PFSK-1 (cell line): ENCODE data around the gene LHX5.

Experiments used
- FOXP2 ChIP-seq: optimal IDR thresholded peaks from 2 replicates; pipeline ENCODE3; 2011; ENCODE audit warnings: borderline replicate concordance, control low read depth, inconsistent platforms; ENCODE audit not compliant: insufficient read depth; ENCODE audit errors: extremely low read length, extremely low read depth
- POLR2AphosphoS5 ChIP-seq: IDR thresholded peaks from 2 replicates; pipeline ENCODE4 v1.6.1; 2012; ENCODE audit warnings: low read depth, mild to moderate bottlenecking, control low read depth, low read length, moderate library complexity
- SIN3A ChIP-seq: IDR thresholded peaks from 2 replicates; pipeline ENCODE4 v1.6.1; 2012; ENCODE audit warnings: mild to moderate bottlenecking, low read length, moderate library complexity, borderline replicate concordance; ENCODE audit not compliant: insufficient read depth
- TAF1 ChIP-seq: IDR thresholded peaks from 2 replicates; pipeline ENCODE4 v1.6.1; 2012; ENCODE audit warnings: low read length, control low read depth, borderline replicate concordance; ENCODE audit not compliant: insufficient read depth
- TF ChIP-seq, protein P1 (sequence below), 2 experiments: IDR thresholded peaks; 2 replicates each; pipeline versions ENCODE4 v1.6.1 to v1.8.0; 2011 to 2012; ENCODE audit warnings: low read depth in 2 of 2, low read length in 2 of 2, control low read depth in 1 of 2, inconsistent platforms in 1 of 2, mild to moderate bottlenecking in 1 of 2, moderate library complexity in 1 of 2; ENCODE audit not compliant: insufficient read depth in 1 of 2

The LHX5 gene

DNA sequence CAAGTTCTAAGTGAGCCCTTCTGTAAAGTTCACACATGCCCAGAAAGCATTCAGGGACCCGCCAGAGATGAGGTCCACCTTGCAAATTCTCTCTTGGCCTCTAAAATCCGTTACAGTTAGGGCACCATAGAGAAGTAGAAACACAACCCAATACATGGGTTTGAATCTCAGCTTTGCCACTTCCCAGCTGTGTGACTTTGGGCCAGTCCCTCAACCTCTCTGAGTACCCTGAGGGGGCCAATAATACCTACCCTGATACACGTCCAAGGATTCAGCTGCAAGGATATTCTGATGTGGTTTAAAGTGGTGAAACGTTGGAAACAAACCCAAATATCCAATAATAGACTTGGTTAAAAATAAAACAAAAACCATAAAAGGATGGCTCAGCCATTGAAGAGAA lies 11.7 kb downstream of the LHX5 start:
- TF ChIP-seq, protein P1, sequence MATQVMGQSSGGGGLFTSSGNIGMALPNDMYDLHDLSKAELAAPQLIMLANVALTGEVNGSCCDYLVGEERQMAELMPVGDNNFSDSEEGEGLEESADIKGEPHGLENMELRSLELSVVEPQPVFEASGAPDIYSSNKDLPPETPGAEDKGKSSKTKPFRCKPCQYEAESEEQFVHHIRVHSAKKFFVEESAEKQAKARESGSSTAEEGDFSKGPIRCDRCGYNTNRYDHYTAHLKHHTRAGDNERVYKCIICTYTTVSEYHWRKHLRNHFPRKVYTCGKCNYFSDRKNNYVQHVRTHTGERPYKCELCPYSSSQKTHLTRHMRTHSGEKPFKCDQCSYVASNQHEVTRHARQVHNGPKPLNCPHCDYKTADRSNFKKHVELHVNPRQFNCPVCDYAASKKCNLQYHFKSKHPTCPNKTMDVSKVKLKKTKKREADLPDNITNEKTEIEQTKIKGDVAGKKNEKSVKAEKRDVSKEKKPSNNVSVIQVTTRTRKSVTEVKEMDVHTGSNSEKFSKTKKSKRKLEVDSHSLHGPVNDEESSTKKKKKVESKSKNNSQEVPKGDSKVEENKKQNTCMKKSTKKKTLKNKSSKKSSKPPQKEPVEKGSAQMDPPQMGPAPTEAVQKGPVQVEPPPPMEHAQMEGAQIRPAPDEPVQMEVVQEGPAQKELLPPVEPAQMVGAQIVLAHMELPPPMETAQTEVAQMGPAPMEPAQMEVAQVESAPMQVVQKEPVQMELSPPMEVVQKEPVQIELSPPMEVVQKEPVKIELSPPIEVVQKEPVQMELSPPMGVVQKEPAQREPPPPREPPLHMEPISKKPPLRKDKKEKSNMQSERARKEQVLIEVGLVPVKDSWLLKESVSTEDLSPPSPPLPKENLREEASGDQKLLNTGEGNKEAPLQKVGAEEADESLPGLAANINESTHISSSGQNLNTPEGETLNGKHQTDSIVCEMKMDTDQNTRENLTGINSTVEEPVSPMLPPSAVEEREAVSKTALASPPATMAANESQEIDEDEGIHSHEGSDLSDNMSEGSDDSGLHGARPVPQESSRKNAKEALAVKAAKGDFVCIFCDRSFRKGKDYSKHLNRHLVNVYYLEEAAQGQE (IDR thresholded peaks at IDR 0.05; ENCODE audit: insufficient read depth in 1 of 2, low read depth in 2 of 2, low read length in 2 of 2): no peak
- TF ChIP-seq TAF1 (no peak), SIN3A (no peak), POLR2AphosphoS5 (no peak), FOXP2 (no peak)

DNA sequence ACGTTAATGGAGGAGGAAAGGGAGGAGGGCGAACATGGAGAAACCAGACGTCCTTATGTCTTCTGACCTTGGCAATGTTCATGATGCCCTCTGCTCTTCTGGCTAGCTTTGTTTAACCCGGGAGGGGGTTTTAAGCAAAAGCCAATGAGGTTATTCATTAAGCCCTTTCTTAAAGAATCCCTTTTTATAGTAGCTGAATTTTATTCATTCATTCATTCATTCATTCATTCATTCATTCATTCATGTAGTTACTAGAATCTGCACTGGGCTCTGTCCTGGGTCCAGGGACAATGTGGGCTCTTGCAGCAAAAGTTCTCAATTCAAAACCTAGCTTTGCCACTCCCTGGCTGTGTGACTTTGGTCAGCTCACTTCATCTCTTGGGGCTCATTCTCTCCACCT lies 14.0 kb downstream of the LHX5 start:
- no peak for TF ChIP-seq SIN3A
- TF ChIP-seq TAF1: no peak
- TF ChIP-seq, protein P1 (IDR thresholded peaks at IDR 0.05; ENCODE audit: insufficient read depth in 1 of 2, low read depth in 2 of 2, low read length in 2 of 2): no peak
- no peak for TF ChIP-seq FOXP2
- TF ChIP-seq POLR2AphosphoS5: no peak

DNA sequence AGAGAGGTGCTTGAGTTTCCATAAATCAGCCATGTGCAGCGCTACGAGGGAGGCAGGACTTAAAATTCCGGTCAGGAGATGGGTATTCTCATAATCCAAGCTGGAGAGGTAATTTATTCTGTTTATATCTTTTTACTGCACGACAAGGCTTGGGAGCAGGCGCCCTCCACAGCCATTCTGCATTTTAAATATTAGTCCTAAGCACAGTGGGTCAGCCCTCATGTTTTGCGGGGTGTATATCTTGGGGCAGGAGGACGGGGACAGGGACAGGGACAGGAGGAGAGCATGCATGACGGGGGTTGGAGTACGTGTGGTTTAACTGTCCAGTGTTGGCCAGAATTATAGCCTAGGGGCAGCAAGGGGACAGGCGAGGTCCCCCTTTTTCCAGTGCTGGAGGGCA lies 14.5 kb downstream of the LHX5 start:
- TF ChIP-seq POLR2AphosphoS5: no peak
- no peak for TF ChIP-seq SIN3A
- no peak for TF ChIP-seq FOXP2
- TF ChIP-seq TAF1: no peak
- TF ChIP-seq, protein P1 (IDR thresholded peaks at IDR 0.05; ENCODE audit: insufficient read depth in 1 of 2, low read depth in 2 of 2, low read length in 2 of 2): no peak

DNA sequence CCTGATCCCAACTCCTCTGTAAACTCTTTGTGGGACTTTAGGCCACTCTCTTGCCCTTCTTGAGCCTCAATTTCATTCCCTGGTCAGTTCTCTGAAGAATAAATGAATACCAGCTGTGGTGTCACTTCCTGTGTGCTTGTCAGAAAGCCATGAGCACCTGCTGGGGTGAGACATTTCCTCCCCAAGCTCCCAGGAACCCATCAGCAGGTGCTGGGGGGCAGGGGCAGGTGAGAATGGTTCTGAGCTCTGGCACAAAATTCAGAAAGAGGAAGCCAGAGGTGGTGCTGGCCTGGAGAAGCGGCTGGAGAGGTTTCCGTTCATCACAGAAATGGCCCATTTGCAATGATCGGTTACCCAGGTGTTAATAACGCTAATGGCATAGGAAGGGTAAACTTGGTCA lies 14.9 kb downstream of the LHX5 start:
- TF ChIP-seq FOXP2 (no peak), SIN3A (no peak), POLR2AphosphoS5 (no peak), TAF1 (no peak)
- TF ChIP-seq, protein P1 (IDR thresholded peaks at IDR 0.05; ENCODE audit: insufficient read depth in 1 of 2, low read depth in 2 of 2, low read length in 2 of 2): no peak

DNA sequence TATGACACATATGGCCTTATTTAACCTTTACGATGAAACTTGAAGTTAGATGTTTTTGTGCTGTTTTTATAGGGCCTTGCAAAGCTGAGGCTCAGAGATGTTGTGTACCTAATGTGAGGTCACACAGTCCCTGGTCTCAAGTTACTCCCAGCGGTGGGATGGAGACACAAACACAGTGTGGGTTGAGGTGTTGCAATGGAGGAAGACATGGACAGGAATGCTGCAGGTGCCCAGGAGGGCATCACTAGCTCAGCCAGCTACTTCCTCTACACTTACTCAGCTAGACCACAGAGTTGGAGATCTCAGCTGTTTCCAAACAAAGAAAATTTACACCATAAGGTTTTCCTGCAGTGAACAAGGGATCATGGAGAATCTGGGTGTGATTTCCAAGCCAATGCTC lies 15.5 kb downstream of the LHX5 start:
- no peak for TF ChIP-seq SIN3A
- TF ChIP-seq POLR2AphosphoS5: no peak
- TF ChIP-seq, protein P1 (IDR thresholded peaks at IDR 0.05; ENCODE audit: insufficient read depth in 1 of 2, low read depth in 2 of 2, low read length in 2 of 2): no peak
- no peak for TF ChIP-seq FOXP2
- no peak for TF ChIP-seq TAF1
